Measurements from ENCODE around the gene ADGRV1.
"Not testable (repeated sequence)": the region's sequence is repeated elsewhere in the genome, so short reads cannot be mapped to it uniquely, and the experiment has no call there.

Gene ADGRV1

DNA sequence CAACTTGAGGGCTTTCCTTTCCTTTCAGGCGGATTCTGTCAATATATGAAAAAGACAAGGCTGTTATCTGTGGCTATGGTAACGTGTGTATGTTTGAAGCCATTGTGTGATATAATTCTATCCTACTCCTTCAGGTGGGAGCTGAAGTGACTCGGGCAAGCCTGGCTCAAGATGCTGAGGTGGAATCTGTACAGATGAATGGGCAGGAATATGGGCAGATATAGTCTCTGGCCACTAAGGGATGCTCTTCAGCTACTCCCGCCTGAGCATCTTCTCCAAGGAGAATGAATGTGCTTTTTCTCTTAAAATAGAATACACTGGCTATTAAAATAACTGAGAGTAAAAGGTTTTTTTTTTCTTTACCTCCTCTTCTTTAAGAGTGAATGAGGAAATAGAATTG is 244.8 kb downstream of the ADGRV1 start:
- TF ChIP-seq, protein P1, sequence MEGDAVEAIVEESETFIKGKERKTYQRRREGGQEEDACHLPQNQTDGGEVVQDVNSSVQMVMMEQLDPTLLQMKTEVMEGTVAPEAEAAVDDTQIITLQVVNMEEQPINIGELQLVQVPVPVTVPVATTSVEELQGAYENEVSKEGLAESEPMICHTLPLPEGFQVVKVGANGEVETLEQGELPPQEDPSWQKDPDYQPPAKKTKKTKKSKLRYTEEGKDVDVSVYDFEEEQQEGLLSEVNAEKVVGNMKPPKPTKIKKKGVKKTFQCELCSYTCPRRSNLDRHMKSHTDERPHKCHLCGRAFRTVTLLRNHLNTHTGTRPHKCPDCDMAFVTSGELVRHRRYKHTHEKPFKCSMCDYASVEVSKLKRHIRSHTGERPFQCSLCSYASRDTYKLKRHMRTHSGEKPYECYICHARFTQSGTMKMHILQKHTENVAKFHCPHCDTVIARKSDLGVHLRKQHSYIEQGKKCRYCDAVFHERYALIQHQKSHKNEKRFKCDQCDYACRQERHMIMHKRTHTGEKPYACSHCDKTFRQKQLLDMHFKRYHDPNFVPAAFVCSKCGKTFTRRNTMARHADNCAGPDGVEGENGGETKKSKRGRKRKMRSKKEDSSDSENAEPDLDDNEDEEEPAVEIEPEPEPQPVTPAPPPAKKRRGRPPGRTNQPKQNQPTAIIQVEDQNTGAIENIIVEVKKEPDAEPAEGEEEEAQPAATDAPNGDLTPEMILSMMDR (IDR thresholded peaks at IDR 0.05; ENCODE audit: low read depth, low read length) = no peak
- no peak for TF ChIP-seq POLR2A (IDR thresholded peaks at IDR 0.05; ENCODE audit: extremely low read depth, insufficient read length)
- no peak for TF ChIP-seq MYC (IDR thresholded peaks at IDR 0.05; ENCODE audit: low read depth, low read length)
- TF ChIP-seq MAX (IDR thresholded peaks at IDR 0.05; ENCODE audit: low read depth, low read length) = no peak
- no peak overlapping the region for H3K4me3 ChIP-seq (ENCODE audit: low read depth, low read length)
- no peak for DNase-seq (ENCODE audit: low read depth)

- H3K4me3 ChIP-seq (ENCODE audit: low read depth, low read length) = no peak overlapping the region
- TF ChIP-seq MYC (IDR thresholded peaks at IDR 0.05; ENCODE audit: low read depth, low read length) = no peak
- TF ChIP-seq MAX (IDR thresholded peaks at IDR 0.05; ENCODE audit: low read depth, low read length) = no peak
- TF ChIP-seq, protein P1 (IDR thresholded peaks at IDR 0.05; ENCODE audit: low read depth, low read length) = no peak
- TF ChIP-seq POLR2A (IDR thresholded peaks at IDR 0.05; ENCODE audit: extremely low read depth, insufficient read length) = no peak
- no peak for DNase-seq (ENCODE audit: low read depth)
Observed at GRCh38 chr5:90803876-90804275, 245.3 kb downstream of the ADGRV1 start.

- no peak for DNase-seq (ENCODE audit: low read depth)
- TF ChIP-seq, protein P1 (IDR thresholded peaks at IDR 0.05; ENCODE audit: low read depth, low read length) = no peak
- TF ChIP-seq MAX (IDR thresholded peaks at IDR 0.05; ENCODE audit: low read depth, low read length) = no peak
- TF ChIP-seq MYC (IDR thresholded peaks at IDR 0.05; ENCODE audit: low read depth, low read length) = no peak
- no peak for TF ChIP-seq POLR2A (IDR thresholded peaks at IDR 0.05; ENCODE audit: extremely low read depth, insufficient read length)
Observed at GRCh38 chr5:90807496-90807895, 248.9 kb downstream of the ADGRV1 start.

GRCh38 chr5:90809311-90810056 is 250.9 kb downstream of the ADGRV1 start:
- no peak for TF ChIP-seq POLR2A (IDR thresholded peaks at IDR 0.05; ENCODE audit: extremely low read depth, insufficient read length)
- TF ChIP-seq MAX (IDR thresholded peaks at IDR 0.05; ENCODE audit: low read depth, low read length) = no peak
- no peak for TF ChIP-seq MYC (IDR thresholded peaks at IDR 0.05; ENCODE audit: low read depth, low read length)
- TF ChIP-seq, protein P1 (IDR thresholded peaks at IDR 0.05; ENCODE audit: low read depth, low read length) = no peak
- no peak overlapping the region for H3K4me3 ChIP-seq (ENCODE audit: low read depth, low read length)
- DNase-seq (ENCODE audit: low read depth) = no peak

More at GRCh38 chr5:90807496-90807895, 248.9 kb downstream of the ADGRV1 start:
- no peak overlapping the region for H3K4me3 ChIP-seq (ENCODE audit: low read depth, low read length)

- no peak for TF ChIP-seq MYC (IDR thresholded peaks at IDR 0.05; ENCODE audit: low read depth, low read length)
- DNase-seq (ENCODE audit: low read depth) = no peak
Observed at GRCh38 chr5:90810211-90810610, 251.6 kb downstream of the ADGRV1 start.

DNA sequence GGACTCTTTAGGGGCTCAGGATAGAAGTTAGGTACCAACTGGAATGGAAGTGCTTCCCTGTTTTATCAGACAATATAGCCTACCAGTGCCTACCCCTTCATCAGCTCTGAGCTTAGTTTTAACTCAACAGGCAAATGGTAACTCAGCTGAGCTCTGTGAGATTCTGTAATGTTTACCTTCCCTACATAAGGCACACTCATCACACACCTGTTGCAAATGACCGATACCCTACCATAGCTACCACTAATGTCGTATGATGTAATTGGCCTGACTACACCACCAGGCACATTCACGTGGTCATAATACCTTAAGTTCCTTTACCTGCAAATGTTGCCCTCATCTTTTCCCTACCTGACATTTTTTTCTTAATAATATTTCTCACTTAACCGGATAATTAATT is 254.8 kb downstream of the ADGRV1 start:
- DNase-seq (ENCODE audit: low read depth) = no peak
- no peak overlapping the region for H3K4me3 ChIP-seq (ENCODE audit: low read depth, low read length)
- TF ChIP-seq MAX (IDR thresholded peaks at IDR 0.05; ENCODE audit: low read depth, low read length) (no peak), POLR2A (IDR thresholded peaks at IDR 0.05; ENCODE audit: extremely low read depth, insufficient read length) (no peak), MYC (IDR thresholded peaks at IDR 0.05; ENCODE audit: low read depth, low read length) (no peak)
- TF ChIP-seq, protein P1 (IDR thresholded peaks at IDR 0.05; ENCODE audit: low read depth, low read length) = no peak

More at GRCh38 chr5:90810211-90810610, 251.6 kb downstream of the ADGRV1 start:
- no peak overlapping the region for H3K4me3 ChIP-seq (ENCODE audit: low read depth, low read length)

DNA sequence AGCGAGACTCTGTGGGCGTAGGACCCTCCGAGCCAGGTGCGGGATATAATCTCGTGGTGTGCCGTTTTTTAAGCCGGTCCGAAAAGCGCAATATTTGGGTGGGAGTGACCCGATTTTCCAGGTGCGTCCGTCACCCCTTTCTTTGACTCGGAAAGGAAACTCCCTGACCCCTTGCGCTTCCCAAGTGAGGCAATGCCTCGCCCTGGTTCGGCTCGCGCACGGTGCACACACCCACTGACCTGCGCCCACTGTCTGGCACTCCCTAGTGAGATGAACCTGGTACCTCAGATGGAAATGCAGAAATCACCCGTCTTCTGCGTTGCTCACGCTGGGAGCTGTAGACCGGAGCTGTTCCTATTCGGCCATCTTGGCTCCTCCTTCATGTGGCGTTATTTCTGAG is 263.5 kb downstream of the ADGRV1 start:
- DNase-seq (ENCODE audit: low read depth); H3K4me3 ChIP-seq (ENCODE audit: low read depth, low read length): not testable (repeated sequence)

All from NB4 (cell line).